ENCODE measurements around the gene MAGED2.

MAGED2 gene

DNA sequence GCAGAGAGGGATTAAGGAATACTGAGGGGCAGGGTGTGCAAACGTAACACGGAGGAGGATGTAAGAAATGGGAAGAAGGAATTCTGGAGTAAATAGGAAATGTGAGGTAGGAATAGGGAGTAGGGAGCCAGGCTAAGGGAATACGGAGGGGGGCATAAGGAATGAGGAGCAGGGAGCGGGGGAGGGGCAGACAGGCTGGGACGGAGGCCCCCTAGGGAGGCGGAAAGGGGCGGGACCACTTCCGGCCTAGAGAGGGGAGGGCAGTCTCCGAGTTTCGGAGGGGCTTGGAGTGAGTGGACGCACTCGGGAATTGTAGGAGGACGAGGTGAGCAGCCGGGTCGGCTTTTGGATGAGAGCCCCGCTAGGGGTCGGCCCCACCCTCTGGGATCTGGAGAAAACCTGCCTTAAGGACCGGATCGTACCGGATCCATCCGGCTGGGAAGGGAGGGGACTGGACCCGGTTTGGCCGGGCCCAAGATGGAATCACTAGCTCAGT, 612 bp downstream of the MAGED2 start:
- in situ Hi-C loops (cut with HindIII; ENCODE audit: low sequenced_read_pairs) = no loop called here
- TF ChIP-seq, protein P1, sequence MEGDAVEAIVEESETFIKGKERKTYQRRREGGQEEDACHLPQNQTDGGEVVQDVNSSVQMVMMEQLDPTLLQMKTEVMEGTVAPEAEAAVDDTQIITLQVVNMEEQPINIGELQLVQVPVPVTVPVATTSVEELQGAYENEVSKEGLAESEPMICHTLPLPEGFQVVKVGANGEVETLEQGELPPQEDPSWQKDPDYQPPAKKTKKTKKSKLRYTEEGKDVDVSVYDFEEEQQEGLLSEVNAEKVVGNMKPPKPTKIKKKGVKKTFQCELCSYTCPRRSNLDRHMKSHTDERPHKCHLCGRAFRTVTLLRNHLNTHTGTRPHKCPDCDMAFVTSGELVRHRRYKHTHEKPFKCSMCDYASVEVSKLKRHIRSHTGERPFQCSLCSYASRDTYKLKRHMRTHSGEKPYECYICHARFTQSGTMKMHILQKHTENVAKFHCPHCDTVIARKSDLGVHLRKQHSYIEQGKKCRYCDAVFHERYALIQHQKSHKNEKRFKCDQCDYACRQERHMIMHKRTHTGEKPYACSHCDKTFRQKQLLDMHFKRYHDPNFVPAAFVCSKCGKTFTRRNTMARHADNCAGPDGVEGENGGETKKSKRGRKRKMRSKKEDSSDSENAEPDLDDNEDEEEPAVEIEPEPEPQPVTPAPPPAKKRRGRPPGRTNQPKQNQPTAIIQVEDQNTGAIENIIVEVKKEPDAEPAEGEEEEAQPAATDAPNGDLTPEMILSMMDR (IDR thresholded peaks at IDR 0.05; ENCODE audit: low read depth, low read length) = no peak
- no peak for DNase-seq (ENCODE audit: low read depth, low spot score)
- H3K4me3 ChIP-seq (ENCODE audit: low read depth, low read length) = peak overlapping the region; percentile 81

DNA sequence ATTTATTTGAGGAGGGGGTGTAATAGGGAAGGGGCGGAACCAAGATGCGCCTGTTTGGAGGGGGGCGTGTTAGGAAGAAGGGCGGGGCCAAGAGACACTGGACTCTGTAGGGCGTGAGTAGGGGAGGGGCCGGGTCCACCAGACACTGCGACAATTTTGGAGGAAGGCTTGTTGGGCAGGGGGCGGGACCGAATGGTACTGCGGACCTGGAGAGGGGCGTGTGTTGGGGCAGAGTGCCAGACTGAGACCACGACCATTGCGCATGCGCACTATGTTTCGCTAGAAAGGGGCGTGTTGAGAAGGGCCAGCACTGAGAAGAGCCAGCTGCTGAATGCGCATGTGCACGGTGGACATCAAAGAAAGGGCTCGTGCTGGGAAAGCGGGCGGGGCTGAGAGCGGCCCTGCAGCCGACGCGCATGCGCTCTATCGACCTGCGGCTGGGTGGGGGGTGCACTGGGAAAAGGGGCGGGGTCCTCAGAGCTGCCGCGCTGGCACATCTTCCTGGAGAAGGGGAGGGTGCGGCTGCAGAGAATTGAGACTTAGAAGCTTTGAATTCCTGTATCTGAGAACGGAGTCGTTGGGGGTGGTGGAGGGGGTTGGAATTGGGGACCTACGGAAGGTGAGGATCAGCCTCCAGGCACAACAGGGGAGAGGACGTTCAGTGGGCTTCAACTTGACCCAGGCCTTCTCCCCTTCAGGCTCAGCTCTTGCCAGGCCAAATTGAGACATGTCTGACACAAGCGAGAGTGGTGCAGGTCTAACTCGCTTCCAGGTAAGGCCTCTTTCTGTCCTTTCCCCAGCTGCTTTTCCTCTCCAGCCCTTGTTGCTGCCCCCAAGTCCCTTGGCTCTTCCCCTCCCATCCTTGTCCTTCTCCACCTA, 1.3 kb downstream of the MAGED2 start:
- peak overlapping the region; percentile 81 for H3K4me3 ChIP-seq (ENCODE audit: low read depth, low read length)
- in situ Hi-C loops (cut with HindIII; ENCODE audit: low sequenced_read_pairs) = no loop called here
- DNase-seq (ENCODE audit: low read depth, low spot score) = peak; percentile 95
- TF ChIP-seq, protein P1 (IDR thresholded peaks at IDR 0.05; ENCODE audit: low read depth, low read length) = no peak

DNA sequence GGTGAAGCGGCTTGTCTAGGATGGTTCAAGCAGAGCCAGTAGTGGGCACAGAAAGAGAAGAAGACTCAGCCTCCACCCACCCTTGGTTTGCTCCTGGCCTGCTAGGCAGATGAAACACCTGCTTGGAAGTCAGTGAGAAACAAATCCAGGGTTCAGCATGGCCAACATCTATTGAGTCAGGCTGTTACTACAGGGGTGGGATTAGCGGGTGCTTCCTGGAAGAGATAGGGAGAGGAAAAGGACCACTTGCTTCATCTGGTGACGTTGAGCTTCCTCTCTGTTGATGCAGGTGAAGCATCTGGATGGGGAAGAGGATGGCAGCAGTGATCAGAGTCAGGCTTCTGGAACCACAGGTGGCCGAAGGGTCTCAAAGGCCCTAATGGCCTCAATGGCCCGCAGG, 3.0 kb downstream of the MAGED2 start:
- no peak for DNase-seq (ENCODE audit: low read depth, low spot score)
- TF ChIP-seq, protein P1 (IDR thresholded peaks at IDR 0.05; ENCODE audit: low read depth, low read length) = no peak
- in situ Hi-C loops (cut with HindIII; ENCODE audit: low sequenced_read_pairs) = no loop called here
- peak overlapping the region; percentile 81 for H3K4me3 ChIP-seq (ENCODE audit: low read depth, low read length)

DNA sequence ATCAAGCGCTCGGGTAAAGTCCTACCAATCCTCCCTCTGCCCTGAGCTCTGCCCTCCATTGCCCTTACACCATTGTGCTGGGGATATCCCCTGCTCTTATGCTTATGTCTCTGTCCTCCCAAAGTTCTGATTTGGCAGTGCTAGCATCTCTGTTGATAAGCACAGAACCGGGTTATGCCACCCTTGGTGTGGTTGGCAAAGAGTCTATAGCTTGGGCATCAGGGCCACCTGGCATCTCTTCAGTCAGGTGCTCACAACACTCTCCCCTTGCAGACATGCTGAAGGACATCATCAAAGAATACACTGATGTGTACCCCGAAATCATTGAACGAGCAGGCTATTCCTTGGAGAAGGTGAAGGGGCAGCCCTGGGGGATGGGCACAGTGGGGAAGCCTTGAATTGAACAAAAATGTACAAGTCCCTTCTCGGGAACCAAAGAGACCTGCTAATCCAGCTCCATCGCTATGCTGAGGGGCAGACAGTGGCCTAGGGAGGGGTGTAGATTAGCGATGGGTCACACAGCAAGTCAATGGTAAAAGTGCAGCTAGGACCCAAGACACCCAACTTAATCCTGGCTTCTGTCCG, 3.8 kb downstream of the MAGED2 start:
- no peak overlapping the region for H3K4me3 ChIP-seq (ENCODE audit: low read depth, low read length)
- TF ChIP-seq, protein P1 (IDR thresholded peaks at IDR 0.05; ENCODE audit: low read depth, low read length) = no peak
- DNase-seq (ENCODE audit: low read depth, low spot score) = no peak
- in situ Hi-C loops (cut with HindIII; ENCODE audit: low sequenced_read_pairs) = no loop called here

DNA sequence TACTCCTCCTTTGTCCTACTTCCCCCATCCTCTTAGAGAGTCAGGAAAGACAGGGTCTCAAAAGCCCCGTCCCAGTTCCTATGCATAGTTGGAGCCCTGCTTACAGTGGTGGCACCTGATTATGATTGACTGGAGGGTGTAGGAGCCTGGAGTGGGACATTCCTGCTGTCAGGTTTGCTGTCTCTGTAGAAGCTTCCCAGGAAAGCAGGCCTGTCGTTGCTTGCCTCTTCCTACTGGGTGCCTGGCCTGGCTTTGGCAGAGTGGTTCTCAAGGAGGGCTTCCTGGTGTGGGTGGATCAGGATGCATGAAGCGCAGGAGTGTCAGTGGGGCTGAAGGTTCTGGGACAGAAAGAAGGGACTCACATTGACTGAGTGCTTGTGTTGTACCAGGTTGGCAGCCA, 4.8 kb downstream of the MAGED2 start:
- in situ Hi-C loops (cut with HindIII; ENCODE audit: low sequenced_read_pairs) = no loop called here
- H3K4me3 ChIP-seq (ENCODE audit: low read depth, low read length) = no peak overlapping the region
- no peak for DNase-seq (ENCODE audit: low read depth, low spot score)
- TF ChIP-seq, protein P1 (IDR thresholded peaks at IDR 0.05; ENCODE audit: low read depth, low read length) = no peak

DNA sequence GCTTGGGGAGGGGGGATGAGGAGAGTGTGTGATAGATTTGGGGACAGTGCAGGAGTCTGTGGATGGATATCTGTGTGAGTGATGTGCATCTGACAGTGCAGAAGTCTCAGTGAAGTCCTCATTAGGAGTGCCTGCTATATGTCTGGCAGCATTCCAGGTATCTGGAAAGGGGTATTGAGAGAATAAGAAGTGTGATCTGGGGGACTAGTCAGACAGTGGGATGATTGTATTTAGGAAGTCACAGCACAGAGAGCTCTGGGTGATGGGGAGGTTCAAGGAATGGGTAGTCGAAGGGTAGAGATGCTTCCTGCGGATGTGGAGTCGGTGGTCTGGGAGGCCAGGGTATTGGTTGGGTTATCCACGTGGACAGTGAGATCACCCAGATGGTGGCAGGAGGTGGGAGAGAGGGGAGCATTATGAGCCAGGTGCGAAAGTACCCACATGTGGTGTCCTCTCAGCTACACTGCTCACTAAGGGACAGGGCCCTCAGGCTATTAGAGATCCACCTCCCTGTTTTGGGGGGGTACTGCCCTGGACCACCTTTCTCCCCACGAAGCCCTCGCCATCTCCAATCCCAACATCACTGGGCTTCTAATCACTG, 9.8 kb downstream of the MAGED2 start:
- DNase-seq (ENCODE audit: low read depth, low spot score) = no peak
- TF ChIP-seq, protein P1 (IDR thresholded peaks at IDR 0.05; ENCODE audit: low read depth, low read length) = no peak
- in situ Hi-C loops (cut with HindIII; ENCODE audit: low sequenced_read_pairs) = no loop called here
- no peak overlapping the region for H3K4me3 ChIP-seq (ENCODE audit: low read depth, low read length)

Measured in astrocyte of the spinal cord (primary cell).